BE2C (cell line): ENCODE results near the gene NFIC.
A peak's percentile ranks its signal among the peaks of the same experiment; 100 is the strongest.

Experiments
- DNase-seq: peaks from one replicate; pipeline ENCODE4 v3.0.0-alpha.2; 2020
- H3K27me3 ChIP-seq: fragments of 250-450 bp; sonication (Bioruptor Pico); 2 replicates; pipeline ENCODE4 v1.5.1; 2020; ENCODE audit warnings: mild to moderate bottlenecking
- H3K36me3 ChIP-seq: fragments of 250-450 bp; sonication (Bioruptor Pico); 2 replicates; pipeline ENCODE4 v1.5.1; 2020; ENCODE audit warnings: mild to moderate bottlenecking
- H3K4me1 ChIP-seq: fragments of 250-450 bp; sonication (Bioruptor Pico); 2 replicates; pipeline ENCODE4 v1.5.1; 2020
- H3K4me3 ChIP-seq: 2 replicates; pipeline ENCODE4 v1.5.1; 2011; ENCODE audit warnings: low read depth, low read length
- H3K9me3 ChIP-seq: fragments of 250-450 bp; sonication (Bioruptor Pico); 2 replicates; pipeline ENCODE4 v1.5.1; 2020
- TF ChIP-seq, protein P1 (sequence below): IDR thresholded peaks from 2 replicates; pipeline ENCODE4 v1.5.1; 2012; ENCODE audit warnings: mild to moderate bottlenecking, low read depth, low read length

Gene NFIC

GRCh38 chr19:3409346-3410064, 43.1 kb downstream of the NFIC start:
- Histone ChIP-seq H3K36me3 (no peaks in the 10 kb centered on the region; the same call in 1 of the 2 replicates), H3K27me3 (no peaks in the 10 kb centered on the region)
- peak; percentile 46 for DNase-seq

DNA sequence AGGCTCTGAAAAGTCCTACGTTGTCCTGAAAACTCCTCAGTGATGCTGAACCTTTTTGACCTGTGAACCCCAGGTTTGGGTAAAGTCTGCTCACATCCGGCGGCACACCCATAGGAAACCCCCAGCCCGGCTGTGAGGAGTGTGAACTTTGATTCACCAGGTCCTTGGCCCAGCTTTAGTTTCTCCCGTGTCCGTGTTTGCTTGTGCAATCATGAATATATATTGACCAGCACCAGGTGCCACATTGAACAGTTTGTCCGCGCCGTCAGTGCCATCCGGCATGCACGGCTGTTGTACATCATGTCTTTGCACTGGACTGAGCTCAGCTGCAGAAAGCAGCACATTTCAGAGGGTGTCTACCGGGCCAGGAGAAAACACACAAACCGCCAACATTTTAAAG, 45.3 kb downstream of the NFIC start:
- no peak for DNase-seq
- Histone ChIP-seq H3K4me3 (no peak overlapping the region), H3K27me3 (no peaks in the 10 kb centered on the region), H3K36me3 (no peaks in the 10 kb centered on the region), H3K9me3 (no peaks in the 10 kb centered on the region), H3K4me1 (no peaks in the 10 kb centered on the region)
- TF ChIP-seq, protein P1, sequence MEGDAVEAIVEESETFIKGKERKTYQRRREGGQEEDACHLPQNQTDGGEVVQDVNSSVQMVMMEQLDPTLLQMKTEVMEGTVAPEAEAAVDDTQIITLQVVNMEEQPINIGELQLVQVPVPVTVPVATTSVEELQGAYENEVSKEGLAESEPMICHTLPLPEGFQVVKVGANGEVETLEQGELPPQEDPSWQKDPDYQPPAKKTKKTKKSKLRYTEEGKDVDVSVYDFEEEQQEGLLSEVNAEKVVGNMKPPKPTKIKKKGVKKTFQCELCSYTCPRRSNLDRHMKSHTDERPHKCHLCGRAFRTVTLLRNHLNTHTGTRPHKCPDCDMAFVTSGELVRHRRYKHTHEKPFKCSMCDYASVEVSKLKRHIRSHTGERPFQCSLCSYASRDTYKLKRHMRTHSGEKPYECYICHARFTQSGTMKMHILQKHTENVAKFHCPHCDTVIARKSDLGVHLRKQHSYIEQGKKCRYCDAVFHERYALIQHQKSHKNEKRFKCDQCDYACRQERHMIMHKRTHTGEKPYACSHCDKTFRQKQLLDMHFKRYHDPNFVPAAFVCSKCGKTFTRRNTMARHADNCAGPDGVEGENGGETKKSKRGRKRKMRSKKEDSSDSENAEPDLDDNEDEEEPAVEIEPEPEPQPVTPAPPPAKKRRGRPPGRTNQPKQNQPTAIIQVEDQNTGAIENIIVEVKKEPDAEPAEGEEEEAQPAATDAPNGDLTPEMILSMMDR = no peak

More at GRCh38 chr19:3409346-3410064, 43.1 kb downstream of the NFIC start:
- H3K4me1 ChIP-seq = no peaks in the 10 kb centered on the region
- TF ChIP-seq, protein P1 = no peak
- H3K9me3 ChIP-seq = no peaks in the 10 kb centered on the region
- no peak overlapping the region for H3K4me3 ChIP-seq

DNA sequence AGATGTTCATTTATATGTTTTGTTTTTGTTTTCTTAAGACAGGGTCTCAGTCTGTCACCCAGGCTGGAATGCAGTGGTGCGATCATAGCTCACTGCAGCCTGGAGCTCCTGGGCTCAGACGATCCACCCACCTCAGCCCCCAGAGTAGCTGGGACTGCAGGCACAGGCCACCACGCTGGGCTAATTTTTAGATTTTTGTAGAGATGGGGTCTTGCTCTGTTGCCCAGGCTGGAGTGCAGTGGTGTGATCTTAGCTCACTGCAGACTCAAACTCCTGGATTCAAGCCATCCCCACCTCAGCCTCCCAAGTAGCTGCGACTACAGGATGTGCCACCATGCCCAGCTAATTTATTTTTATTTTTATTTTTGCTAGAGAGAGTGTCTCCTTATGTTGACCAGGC, 45.7 kb downstream of the NFIC start:
- DNase-seq = no peak
- Histone ChIP-seq H3K36me3 (no peaks in the 10 kb centered on the region), H3K27me3 (no peaks in the 10 kb centered on the region), H3K4me3 (no peak overlapping the region), H3K4me1 (no peaks in the 10 kb centered on the region), H3K9me3 (no peaks in the 10 kb centered on the region)
- TF ChIP-seq, protein P1 = no peak

- Histone ChIP-seq H3K9me3 (no peaks in the 10 kb centered on the region), H3K4me3 (no peak overlapping the region), H3K36me3 (no peaks in the 10 kb centered on the region), H3K4me1 (no peaks in the 10 kb centered on the region), H3K27me3 (no peaks in the 10 kb centered on the region)
- DNase-seq = peak; percentile 50
- TF ChIP-seq, protein P1 = no peak
Measured at GRCh38 chr19:3413796-3414327, 47.5 kb downstream of the NFIC start.

DNA sequence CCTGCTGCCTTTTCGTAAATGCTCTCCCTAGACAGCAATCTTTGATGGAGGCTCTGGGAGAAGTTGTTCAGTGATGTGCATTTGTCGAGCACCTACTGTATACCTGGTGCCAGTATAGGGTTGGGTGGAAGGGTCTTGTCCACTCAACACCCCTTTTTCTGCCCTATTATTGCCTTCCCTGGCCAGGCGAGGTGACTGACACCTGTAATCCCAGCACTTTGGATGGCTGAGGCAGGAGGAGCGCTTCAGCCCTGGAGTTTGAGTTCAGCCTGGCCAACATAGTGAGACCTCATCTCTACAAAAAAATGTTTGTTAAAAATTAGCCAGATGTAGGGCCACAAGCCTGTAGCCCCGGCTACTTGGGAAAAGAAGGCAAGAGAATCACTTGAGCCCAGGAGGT, 49.3 kb downstream of the NFIC start:
- H3K36me3 ChIP-seq = peaks cover 5% of the 10 kb centered on the region
- H3K27me3 ChIP-seq = no peaks in the 10 kb centered on the region
- H3K4me1 ChIP-seq = no peaks in the 10 kb centered on the region
- H3K9me3 ChIP-seq = no peaks in the 10 kb centered on the region
- no peak for DNase-seq
- no peak overlapping the region for H3K4me3 ChIP-seq
- TF ChIP-seq, protein P1 = no peak

DNA sequence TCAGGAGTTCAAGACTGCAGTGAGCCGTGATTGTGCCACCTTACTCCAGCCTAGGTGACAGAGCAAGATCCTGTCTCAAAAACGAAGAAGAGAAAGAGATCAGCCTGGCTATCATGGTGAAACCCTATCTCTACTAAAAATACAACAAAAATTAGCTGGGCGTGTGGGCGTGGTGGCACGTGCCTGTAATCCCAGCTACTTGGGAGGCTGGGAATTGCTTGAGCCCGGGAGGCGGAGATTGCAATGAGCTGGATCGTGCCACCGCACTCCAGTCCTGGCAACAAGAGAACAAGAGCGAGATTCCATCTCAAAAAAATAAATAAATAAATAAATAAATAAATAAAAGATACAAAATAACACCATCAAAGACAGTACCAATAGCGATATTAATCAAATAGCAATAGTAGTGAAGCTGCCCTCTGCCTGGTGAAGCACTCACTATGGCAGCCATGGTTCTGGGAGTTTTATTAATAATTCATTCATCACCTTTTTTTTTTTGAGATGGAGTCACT, 53.9 kb downstream of the NFIC start:
- Histone ChIP-seq H3K27me3 (no peaks in the 10 kb centered on the region), H3K9me3 (no peaks in the 10 kb centered on the region), H3K36me3 (peaks cover 24% of the 10 kb centered on the region), H3K4me1 (peaks cover 5% of the 10 kb centered on the region), H3K4me3 (no peak overlapping the region)
- TF ChIP-seq, protein P1 = no peak
- DNase-seq = no peak
